Measurements from ENCODE around the gene ARFIP1.
"Not testable (repeated sequence)": the region's sequence is repeated elsewhere in the genome, so short reads cannot be mapped to it uniquely, and the experiment has no call there.

Gene ARFIP1

DNA sequence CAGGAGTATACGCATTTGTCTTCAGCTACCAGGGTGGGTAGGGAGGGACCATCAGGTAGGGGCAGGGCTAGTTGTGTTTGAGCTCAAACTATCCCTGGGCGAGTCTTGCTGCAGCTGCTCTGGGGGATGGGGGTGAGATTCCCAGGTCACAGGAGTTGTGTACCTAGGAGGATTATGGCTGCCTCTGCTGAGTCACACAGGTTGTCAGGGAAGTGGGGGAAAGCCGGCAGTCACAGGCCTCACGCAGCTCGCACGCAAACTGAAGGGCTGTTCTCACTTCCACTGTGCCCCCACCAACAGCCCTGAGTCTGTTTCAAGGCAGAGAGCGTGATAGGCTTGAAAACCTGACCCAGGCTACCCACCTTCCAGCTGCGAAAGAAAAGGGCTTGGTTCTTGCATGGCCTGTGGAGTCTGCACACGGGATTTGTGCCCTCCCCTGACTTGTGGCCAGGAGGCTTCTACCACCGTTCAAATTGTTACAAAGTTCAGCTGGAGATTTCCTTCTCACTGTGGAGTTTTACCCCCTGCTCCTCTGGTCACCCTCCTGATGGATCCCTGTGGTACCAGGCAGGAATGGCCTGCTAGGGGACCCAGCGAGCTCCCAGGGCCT is 63.8 kb downstream of the ARFIP1 start:
- DNase-seq (ENCODE audit: low read depth) = no peak

DNA sequence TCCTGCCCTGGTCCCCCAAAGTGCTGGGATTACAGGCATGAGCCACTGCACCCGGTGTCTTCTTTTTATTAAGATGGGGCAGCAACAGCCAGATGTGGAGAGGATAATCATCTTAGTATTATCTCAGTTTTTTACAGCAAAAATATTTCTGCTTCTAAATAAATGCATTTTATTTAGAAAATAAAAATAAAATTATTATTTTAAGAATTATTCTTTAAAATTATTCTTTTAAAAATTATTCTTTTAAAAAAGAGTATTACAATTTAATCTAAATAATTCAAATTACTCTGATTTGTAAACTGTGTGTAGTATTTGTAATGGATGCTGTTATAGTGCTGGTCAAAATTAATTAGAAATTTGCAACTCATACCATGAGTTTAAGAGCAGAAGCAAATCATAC is 67.6 kb downstream of the ARFIP1 start:
- DNase-seq (ENCODE audit: low read depth) = no peak

DNA sequence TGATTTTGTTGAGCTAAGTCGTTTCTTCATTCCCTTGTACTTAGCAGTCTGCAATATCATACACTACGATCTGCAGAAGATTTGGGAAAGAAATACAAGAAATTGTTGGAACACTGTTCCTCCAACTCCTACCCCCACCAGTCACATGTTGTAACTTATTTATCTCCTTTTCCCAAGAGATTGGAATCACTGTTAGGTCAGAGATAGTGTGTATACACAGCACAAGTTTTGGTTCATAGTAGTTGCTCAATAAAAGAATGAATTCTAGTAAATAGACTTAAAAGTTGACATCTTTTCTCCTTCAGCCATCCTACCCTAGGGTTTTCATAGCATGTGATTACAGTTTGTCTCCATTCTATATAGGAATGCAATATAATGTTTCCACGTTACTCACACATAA is 68.8 kb downstream of the ARFIP1 start:
- no peak for DNase-seq (ENCODE audit: low read depth)

DNA sequence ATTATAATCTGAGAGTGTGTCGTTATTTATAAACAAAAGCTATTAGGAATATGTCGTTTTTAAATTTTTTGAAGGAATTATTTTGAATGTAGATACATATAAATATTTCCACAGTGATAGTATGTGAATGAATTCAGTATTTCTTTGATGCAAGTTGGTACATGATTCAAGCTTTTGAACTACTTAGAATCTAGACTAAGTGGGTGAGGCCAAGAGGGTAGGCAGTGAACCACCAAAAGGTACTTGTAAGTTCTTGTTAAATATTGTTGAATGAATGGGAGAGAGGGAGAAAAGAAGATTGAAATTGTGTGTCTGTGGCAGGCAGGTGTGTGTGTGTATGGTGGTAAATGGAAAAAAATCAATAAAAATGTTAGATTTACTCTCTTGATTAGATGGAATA is 69.6 kb downstream of the ARFIP1 start:
- DNase-seq (ENCODE audit: low read depth) = no peak

DNA sequence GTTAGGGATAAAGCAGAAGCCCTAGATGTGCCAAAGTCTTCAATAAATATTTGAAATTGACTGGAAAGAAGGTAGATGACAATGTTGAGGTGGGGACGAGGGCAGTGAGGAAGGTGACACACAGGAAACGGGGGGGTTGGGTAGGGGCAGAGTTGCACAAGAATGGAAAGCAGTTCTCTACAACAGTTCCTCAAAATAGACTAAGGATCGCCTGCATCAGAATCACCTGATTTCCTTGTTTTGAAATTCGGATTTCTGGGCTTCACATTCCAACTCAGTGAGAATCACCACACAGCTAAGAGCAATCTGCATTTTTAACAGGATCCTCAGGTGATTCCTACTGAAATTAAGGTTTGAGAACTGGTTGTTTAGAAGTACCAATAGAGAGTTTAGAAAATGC is 70.6 kb downstream of the ARFIP1 start:
- DNase-seq (ENCODE audit: low read depth) = no peak

DNA sequence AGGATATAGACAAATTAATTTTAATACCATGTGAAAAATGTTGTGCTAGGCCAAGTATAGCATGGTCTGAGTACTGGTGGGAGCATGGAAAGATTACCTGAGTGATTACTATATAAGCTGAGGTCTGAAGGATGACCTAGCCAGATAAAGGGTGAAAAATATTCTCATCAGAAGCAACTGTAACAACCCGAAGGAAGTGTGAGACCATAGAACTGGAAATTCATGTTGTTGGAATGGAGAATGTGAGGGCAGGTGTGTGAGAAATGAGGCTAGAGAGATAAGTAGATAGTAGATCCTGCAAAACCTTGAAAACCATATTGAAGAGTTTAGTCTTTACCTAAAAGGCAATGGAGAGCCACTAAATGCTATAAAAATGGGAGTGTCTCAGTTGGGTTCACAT is 71.5 kb downstream of the ARFIP1 start:
- no peak for DNase-seq (ENCODE audit: low read depth)

DNA sequence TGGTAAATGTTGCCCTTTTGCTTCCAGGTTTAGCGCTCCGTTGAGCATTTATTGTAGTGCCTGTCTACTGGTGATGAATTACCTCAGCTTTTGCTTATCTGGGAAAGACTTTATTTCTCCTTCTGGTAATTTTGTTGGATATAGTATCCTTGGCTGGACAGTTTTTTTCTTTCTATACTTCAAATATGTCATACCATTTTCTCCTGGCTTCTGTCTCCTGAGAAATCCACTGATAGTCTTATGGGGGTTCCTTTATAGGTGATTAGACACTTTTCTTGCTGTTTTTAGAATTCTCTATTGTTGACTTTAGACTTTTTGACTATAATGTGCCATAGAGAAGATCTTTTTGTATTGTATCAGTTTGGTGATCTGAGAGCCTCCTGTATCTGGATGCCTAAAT is 73.5 kb downstream of the ARFIP1 start:
- no peak for DNase-seq (ENCODE audit: low read depth)

DNA sequence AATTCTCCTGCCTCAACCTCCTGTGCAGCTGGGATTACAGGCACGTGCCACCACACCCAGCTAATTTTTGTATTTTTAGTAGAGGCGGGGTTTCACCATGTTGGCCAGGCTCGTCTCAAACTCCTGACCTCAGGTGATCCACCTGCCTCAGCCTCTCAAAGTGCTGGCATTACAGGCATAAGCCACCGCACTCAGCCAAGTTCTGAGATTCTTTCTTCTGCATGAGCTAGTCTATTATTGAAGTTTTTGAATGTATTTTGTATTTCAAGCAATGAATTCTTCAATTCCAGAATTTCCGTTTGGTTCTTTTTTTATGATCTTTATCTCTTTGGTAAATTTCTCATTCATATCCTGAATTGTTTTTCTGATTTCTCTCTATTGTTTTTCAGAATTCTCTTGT is 74.3 kb downstream of the ARFIP1 start:
- DNase-seq (ENCODE audit: low read depth) = not testable (repeated sequence)

DNA sequence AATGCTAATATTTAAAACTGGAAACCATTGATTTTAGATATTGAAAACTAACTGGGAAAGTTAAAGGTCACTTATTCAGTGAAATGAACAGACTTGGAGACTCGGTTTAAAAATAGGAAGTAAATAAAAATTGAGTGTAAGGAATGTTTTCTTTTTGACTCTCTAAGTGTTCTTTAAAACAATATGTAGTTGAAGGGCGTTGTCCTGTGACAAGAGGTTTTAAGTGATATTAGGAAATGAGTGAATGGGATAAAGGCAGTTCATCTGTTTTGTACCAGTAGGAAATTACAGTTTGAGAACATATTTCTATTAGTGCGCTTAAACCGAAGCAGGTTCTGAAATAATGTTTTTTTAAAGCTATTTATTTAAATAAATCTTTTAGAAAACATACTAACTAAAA is 77.2 kb downstream of the ARFIP1 start:
- no peak for DNase-seq (ENCODE audit: low read depth)

DNA sequence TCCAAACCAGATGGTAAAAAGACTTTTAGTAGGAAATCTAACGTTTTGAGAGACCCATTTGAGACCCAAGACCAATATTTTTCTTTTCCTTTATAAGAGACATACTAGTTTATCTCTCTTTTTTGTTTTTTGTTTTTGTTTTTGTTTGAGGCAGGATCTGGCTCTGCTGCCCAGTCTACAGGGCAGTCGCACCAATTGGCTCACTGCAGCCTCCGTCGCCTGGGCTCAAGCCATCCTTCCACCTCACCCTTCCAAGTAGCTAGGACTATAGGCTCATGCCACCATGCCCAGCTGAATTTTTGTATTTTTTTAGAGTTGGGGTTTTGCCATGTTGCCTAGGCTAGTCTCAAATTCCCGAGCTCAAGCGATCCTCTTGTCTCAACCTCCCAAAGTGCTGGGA is 79.2 kb downstream of the ARFIP1 start:
- no peak for DNase-seq (ENCODE audit: low read depth)

DNA sequence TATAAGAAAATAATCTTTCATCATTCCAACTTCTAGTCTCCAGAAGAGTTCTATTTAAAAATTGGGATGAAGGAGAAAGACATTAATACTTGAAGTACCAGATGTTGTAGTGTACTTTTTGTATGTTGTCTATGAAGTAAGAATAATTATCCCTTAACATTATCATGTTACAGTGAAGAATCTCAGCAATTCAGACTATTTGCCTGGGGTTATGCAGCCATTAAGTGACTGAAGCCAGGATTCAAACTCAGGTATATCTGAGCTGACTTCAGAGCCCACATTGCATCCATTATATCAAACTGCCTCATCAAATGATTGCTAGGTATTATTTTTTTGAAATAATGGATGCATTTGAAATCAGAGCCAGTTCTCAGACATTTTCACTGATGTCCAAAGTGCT is 80.3 kb downstream of the ARFIP1 start:
- DNase-seq (ENCODE audit: low read depth) = no peak

DNA sequence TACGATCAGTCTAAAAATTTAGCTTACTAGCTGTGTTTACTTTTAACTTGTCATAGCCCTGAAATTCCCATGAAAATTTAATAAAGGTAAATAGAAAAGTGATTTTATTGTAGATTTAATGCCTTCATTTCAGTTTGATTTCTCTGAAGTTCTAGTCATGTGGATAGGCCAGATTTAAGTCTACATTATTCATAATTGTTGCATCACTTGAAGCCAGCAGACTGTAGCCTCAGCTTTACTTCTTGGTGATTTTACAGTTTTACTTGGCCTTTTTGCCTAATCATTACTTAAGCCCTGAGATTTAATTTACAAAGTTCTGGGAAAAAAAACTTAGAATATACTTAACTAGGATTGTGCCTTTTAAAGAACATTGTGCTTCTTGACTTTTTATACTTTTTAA is 82.9 kb downstream of the ARFIP1 start:
- no peak for DNase-seq (ENCODE audit: low read depth)

DNA sequence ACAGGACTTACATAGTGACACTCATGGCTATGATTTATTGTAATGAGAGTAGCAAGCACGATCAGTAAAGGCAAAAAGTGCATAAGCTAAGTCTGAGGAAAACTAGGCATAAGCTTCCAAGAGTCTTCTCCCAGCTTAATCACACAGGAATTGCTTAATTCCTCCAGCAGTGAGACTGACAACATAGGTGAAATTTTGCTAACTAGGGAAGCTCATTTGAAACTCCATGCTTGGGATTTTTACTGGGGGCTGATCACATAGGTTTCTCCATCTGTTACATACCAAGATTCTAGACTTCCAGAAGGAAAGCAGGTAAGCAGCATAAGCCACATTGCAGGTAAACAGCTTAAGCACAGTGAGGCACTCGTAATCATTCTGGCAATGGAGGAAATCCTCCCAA is 84.6 kb downstream of the ARFIP1 start:
- no peak for DNase-seq (ENCODE audit: low read depth)

DNA sequence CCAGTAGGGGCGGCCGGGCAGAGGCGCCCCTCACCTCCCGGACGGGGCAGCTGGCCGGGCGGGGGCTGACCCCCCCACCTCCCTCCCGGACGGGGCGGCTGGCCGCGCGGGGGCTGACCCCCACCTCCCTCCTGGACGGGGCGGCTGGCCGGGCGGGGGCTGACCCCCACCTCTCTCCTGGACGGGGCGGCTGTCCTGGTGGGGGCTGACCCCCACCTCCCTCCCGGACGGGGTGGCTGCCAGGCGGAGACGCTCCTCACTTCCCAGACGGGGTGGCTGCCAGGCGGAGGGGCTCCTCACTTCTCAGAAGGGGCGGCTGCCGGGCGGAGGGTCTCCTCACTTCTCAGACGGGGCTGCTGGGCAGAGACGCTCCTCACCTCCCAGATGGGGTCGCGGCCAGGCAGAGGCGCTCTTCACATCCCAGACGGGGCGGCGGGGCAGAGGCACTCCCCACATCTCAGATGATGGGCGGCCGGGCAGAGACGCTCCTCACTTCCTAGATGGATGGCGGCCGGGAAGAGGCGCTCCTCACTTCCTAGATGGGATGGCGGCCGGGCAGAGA is 86.8 kb downstream of the ARFIP1 start:
- DNase-seq (ENCODE audit: low read depth) = not testable (repeated sequence)

DNA sequence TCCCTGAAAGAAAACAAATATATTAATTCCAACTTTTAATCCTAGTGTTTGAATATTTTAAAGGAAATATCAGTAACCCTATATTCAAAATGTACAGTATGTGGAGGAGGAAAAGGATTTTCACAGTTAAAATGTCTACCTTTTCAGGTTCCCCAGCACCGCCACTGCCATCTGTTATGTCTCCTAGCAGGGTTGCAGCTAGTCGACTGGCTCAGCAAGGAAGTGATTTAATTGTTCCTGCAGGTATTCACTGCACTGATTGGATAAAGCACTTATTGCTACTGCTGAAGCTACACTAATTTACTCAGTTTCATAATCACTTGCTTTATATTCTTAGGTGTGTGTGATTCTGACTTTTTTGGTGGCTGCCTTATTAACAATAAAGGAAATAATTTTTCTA is 90.9 kb downstream of the ARFIP1 start:
- DNase-seq (ENCODE audit: low read depth) = no peak

DNA sequence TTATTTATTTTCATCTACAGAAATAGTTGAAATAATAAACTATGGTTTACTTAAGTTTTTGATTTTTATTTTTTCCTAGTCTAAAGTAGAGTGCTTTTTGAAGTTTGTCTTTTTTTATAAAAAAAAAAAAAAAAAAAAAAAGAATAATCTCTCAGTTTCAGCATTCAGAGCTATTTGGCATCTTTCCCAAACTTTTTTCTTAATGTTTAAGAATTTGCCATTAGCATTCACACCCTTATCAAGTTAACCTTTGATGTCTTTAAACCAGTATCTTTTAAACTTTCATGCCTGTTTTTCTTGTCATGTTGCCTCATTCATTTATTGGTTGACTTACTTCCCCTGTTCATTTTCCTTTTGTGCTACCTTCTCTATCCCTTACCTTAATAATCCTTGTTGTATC is 95.5 kb downstream of the ARFIP1 start:
- DNase-seq (ENCODE audit: low read depth) = no peak

DNA sequence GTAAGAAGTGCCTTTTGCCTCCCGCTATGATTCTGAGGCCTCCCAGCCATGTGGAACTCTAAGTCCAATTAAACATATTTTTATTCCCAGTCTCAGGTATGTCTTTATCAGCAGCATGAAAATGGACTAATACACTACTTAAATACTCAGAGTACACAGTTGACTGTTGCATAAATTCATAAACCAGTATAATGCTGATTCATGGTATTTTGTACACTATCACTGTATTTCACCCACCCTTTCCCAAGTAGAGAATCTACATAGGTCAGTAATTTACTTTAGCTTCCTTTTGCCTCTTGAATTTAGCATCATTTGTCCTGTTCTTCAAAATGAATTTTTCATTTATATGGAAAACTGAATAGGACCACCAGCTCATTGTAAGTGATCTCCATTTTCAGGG is 98.1 kb downstream of the ARFIP1 start:
- no peak for DNase-seq (ENCODE audit: low read depth)

DNA sequence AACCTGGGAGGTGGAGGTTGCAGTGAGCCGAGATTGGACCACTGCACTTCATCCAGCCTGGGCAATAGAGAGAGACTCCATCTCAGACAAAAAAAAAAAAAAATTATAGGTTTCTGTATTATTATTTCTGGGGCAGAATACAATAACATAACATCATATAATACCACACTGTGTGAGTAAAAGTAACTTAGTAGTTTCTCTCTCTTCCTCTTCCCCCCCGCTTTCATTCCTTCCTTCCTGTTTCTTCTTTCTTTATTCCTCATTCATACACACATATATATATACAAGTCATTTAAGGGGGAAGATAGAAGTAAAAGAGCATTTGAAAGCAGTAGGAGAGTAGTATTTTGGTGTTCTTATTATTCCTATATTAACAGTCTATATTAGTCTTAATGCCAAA is 100.5 kb downstream of the ARFIP1 start:
- DNase-seq (ENCODE audit: low read depth) = no peak

DNA sequence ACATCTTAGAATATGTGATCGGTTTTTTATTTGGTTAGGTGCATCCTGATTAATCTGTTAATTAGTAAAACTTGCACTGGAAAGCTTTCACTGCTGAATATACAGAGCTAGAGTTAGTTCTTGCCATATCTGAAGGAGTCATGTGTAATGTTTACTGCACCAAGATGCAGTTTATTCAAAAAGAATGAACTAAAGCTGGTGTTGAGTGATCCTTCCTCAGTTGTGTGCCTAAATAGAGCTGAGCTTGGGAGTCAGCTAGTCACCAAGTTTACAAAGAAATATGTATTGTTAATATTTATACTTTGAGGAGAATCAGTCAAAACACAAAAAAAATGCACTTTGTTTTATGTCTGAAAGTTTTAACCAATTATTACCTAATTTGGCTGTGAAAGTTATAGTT is 102.2 kb downstream of the ARFIP1 start:
- no peak for DNase-seq (ENCODE audit: low read depth)

DNA sequence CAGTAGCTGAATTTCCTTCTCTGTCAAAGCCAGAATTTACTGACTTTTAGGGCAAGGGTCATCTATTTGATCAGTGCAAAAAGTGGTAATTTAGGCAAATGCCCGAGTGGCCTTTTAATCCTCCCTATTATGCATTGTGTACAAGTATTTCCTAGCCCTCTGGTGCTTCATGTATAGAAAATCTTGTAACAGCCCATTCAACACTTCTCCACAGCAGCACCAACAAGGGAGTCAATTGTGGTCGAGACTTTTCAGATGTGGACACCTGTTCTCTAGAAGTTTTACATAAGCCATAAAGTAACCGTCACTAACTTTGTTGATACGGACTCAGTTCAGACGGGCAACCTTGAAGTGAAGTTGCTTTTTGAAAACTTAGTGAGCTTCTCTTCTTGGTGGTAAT is 105.4 kb downstream of the ARFIP1 start:
- DNase-seq (ENCODE audit: low read depth) = no peak

DNA sequence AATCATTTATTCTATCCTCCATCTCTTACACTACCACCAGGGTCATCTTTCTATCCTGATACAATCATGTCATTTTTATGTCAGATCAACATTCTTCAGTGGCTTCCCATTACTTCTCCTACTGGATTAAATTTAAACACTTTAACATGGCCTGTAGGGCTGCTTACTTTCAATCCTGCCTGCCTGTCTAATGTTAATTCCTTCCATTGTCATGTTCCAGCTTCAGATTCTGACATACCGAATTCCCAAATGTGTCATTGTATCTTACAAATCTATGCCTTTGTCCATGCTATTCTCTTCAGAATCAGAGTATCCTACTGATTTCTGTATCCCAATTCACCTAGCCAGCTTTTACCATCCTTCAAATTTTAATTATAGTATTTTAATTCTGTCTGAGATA is 106.4 kb downstream of the ARFIP1 start:
- no peak for DNase-seq (ENCODE audit: low read depth)

DNA sequence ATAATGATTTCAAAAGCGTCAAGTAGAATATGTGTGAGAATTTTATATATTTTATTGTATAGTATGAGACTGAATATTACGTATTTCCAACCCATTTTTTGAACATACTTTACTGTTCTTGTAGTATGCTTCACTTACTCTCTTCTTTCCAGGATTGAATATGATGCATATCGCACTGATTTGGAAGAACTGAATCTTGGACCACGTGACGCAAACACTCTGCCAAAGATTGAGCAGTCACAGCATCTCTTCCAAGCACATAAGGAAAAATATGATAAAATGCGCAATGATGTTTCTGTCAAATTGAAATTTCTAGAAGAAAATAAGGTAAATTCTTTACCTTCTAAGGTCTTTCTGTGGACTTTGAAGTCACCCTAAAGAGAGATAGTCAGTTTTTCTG is 108.2 kb downstream of the ARFIP1 start:
- no peak for DNase-seq (ENCODE audit: low read depth)

DNA sequence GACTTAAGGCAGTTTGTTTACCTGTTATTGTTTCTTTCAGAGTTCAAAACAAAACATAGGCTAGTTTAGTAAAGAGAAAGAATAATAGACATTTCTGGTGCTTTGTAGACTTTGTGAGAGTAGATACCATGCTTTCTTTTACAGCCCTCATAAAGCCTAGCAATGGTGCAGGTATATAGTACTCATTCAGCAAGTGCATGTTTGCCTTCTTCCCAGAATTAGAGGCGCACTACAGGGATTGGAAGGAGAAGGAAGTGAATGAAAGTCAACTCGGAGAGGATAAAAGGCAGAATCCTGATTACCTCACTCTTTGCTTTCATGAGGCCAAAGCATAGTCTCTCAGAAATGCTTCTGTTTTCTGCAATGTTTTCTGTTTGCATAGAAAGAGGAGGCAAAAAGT is 113.2 kb downstream of the ARFIP1 start:
- DNase-seq (ENCODE audit: low read depth) = no peak

DNA sequence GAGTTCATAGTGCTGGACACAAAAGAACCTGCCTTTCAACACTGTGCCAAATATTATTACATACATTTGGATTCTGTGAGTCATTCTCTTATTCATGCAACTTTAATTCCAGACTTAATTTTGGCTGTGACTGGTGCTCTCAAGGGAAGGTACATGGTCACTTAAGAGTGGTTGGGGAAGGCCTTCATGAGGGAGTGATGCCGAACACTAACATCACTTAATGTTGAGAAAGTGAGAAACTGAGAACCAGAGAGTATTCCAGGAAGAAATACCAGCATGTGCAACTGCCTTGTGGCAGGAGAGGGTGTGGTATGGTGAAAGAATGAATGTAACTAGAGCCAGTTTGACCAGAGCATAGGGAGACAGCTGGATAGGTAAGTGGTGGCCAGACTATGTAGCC is 114.9 kb downstream of the ARFIP1 start:
- DNase-seq (ENCODE audit: low read depth) = no peak

DNA sequence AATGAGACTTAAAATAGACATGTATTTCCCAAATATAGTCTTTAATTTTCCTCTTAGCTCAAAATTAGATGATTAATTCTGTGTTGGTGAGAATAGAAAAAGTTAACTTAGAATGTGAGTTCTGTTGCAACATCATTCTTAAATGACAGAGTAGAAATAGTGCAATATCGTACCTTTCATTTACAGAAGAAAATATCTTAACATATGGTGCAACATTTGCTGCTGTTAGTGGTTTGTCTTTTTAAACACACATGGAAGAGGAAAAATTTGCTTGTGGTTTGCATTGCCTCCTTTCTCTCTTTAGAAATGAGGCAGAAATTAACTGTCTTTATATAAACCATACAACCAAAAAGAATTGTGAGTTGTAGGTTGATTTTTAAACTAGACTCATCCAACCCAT is 117.1 kb downstream of the ARFIP1 start:
- DNase-seq (ENCODE audit: low read depth) = no peak
